GM21381 (cell line): ENCODE measurements around the gene USP28.
A peak's percentile ranks its signal among the peaks of the same experiment; 100 is the strongest.
"Not testable (repeated sequence)": the region's sequence is repeated elsewhere in the genome, so short reads cannot be mapped to it uniquely, and the experiment has no call there.

Source experiments
- ATAC-seq: cut with Tn5 transposase; IDR thresholded peaks from one replicate; pipeline ENCODE4 v1.9.1; 2021; ENCODE audit warnings: mild to moderate bottlenecking, moderate library complexity; ENCODE audit not compliant: unreplicated experiment

USP28 gene

GRCh38 chr11:113875234-113876073 is at the start of gene USP28:
Gene USP28 (minus strand): TSS chr11:113875572. CDS start chr11:113875501, 71 bp downstream.
- peak; percentile 86 for ATAC-seq

- no peak for ATAC-seq
Measured at GRCh38 chr11:113923572-113923971, 48.2 kb upstream of the USP28 start.

- not testable (repeated sequence) for ATAC-seq
Measured at GRCh38 chr11:113911491-113911890, 36.1 kb upstream of the USP28 start.

- ATAC-seq: no peak
Measured at GRCh38 chr11:113908098-113908497, 32.7 kb upstream of the USP28 start.

- ATAC-seq: no peak
Measured at GRCh38 chr11:113907681-113908080, 32.3 kb upstream of the USP28 start.

GRCh38 chr11:113907152-113907551 is 31.8 kb upstream of the USP28 start:
- ATAC-seq: no peak

- ATAC-seq: no peak
Measured at GRCh38 chr11:113906516-113906915, 31.1 kb upstream of the USP28 start.

- no peak for ATAC-seq
Measured at GRCh38 chr11:113906038-113906437, 30.7 kb upstream of the USP28 start.

- no peak for ATAC-seq
Measured at GRCh38 chr11:113904379-113905101, 29.2 kb upstream of the USP28 start, which contains the start of gene HTR3B. Gene HTR3B (plus strand): TSS chr11:113904796. CDS start chr11:113904934, 138 bp downstream.

- ATAC-seq: no peak
Measured at GRCh38 chr11:113901141-113901540, 25.8 kb upstream of the USP28 start.

- no peak for ATAC-seq
Measured at GRCh38 chr11:113896156-113896879, 20.9 kb upstream of the USP28 start.

GRCh38 chr11:113895367-113896155 is 20.2 kb upstream of the USP28 start:
- no peak for ATAC-seq

GRCh38 chr11:113894421-113894996 is 19.1 kb upstream of the USP28 start:
- ATAC-seq: no peak

- ATAC-seq: no peak
Measured at GRCh38 chr11:113888848-113889247, 13.5 kb upstream of the USP28 start.

- no peak for ATAC-seq
Measured at GRCh38 chr11:113885897-113886296, 10.5 kb upstream of the USP28 start.

GRCh38 chr11:113884361-113884836 is 9.0 kb upstream of the USP28 start:
- ATAC-seq: no peak

GRCh38 chr11:113881856-113882255 is 6.5 kb upstream of the USP28 start:
- no peak for ATAC-seq

GRCh38 chr11:113880971-113881370 is 5.6 kb upstream of the USP28 start:
- ATAC-seq: no peak

- not testable (repeated sequence) for ATAC-seq
Measured at GRCh38 chr11:113879446-113879845, 4.1 kb upstream of the USP28 start.

GRCh38 chr11:113877670-113878055 is 2.3 kb upstream of the USP28 start:
- ATAC-seq: no peak
